ENCODE measurements around the gene ETV5.

- TF ChIP-seq POLR2A (IDR thresholded peaks at IDR 0.05) (no peak), CTCF (IDR thresholded peaks at IDR 0.05) (no peak)
Measured at GRCh38 chr3:186118692-186119091, 9.8 kb upstream of the ETV5 start.

Data from uterus (tissue), 2 donors.